NCI-H2171 treated with DMSO at 0.1 percent for 48 hours (cell line): ENCODE results near the gene IQCC.

Experiments
- DNase-seq: peaks from one replicate; lab custom pipeline; 2025; lab: John Stamatoyannopoulos, UW

Gene IQCC

DNA sequence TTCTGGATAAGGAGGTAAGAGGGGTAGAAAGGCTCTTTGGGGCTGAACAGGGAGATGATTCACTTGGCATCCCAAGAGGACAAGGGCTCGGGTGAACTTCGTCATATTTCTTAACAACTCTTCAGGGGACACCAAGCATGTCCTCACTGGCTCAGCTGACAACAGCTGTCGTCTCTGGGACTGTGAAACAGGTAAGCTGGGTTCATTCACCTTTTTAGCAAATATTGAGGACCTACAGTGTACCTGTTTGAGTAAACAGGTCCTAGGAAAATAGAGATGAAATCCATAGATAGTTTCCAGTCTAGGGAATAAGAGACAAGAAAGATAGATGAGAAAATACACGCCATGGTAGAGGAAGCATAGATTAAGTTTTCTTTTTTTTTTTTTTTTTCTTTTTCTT is 18.8 kb downstream of the IQCC start:
- DNase-seq: no peak

DNA sequence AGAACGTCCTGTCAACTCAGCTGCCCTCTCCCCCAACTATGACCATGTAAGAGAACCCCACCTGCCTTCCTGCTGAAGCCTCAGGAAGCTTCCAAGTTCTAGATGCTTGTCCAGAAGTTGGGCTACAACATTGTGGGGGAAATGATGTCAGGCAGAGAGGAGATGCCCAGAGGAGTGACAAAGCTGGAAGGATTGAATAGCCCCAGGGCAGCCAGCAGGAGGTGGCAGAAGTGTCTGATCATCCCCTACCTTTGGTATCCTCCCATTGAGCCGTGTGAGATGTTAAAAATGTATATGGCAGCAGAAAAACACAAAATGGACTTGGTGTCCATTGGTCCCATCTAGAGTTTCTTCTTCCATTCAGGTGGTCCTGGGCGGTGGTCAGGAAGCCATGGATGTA is 23.3 kb downstream of the IQCC start:
- DNase-seq: no peak

DNA sequence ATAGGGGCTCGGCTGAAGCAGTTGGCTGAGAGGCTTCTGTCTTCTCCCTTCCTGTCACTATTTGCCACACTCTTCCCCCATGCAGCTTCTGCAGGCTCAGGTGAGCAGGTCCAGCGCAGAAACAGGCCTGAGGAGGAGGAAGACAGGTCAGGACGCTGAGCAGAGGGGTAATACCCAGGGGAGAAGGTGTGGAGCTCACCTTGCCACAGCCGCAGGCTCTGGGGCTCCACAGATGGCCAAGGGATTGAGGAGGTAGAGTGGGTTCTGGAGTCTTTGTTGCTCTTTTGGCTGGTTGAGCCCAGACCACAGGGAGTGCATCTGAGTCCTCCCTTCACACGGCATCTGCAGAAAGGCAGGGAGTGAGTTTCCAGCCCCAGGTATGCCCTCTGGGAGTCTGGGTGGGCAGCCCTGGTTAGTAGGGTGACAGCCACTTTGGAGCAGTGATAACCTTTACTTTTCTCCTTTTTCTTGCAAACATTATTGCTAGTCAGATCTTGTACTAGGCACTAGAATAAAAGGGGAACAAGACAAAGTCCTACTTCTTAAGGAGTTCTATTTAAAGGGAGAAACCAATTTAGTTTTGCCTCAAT is 26.5 kb downstream of the IQCC start:
- DNase-seq: no peak

DNA sequence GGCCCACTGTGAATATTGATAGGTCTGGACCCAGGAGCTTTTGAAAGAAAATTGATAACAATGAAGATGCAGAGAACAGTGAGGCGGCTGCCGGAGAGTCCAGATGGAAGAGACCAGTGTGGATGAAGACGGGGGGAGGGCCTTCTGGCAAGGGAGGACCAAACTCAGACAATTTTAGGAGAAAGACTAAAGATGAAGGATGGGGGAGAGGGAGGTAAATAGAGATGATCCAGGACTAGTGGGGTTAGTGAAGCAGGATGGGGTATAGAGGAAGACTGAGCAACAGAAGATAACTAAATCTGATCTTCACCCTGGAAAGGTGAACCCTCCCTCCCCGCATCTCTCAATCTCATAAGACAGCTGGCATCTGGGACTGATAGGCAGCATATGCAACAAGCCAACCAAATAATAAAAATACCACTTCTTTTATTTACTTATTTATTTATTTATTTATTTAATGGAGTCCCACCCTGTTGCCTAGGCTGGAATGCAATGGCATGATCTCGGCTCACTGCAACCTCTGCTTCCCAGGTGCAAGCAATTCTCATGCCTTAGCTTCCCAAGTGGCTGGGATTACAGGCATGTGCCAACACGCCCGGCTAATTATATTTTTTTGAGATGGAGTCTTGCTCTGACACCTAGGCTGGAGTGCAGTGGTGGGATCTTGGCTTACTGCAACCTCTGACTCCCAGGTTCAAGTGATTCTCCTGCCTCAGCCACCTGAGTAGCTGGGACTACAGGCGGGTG is 27.3 kb downstream of the IQCC start:
- peak; percentile 81 for DNase-seq

DNA sequence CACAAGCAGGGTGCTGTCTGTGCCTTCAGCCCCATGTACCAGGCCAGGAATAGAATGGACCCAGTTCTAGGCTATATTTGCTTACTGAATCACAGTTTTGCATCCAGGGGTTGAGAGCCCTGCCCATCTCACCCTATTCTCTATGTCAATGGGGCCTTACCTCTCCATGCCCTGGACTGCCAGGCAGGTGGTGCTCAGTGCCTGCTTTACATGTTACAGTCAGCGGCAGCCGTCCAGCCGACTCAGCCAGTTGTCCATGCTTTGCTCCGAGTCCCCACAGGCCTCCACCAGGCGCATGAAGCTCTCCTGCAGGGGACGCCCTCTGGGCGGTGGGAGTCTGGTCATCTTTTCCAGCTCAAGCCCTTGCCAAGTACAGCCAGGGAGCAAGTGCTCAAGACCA is 29.3 kb downstream of the IQCC start:
- DNase-seq: no peak

DNA sequence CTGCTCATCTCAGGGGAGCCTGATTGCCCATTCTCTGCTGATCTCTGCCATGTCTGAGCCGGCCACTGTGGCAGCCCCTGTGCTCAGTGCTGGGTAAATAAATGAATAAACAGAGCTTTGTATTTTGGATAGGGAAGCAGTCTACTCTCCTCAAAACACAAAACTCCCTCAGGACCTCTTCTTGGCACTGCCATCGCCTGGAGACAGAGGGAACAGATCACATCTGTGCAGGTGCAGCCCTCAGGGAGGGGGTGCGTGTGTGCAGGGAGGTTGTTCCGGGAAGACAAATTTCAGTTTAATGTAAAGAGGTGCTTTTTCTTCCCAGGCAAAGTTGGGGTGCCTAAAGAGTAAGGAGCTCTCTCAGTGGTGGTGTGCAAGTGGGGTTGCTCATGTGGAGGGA is 33.9 kb downstream of the IQCC start:
- peak; percentile 88 for DNase-seq

DNA sequence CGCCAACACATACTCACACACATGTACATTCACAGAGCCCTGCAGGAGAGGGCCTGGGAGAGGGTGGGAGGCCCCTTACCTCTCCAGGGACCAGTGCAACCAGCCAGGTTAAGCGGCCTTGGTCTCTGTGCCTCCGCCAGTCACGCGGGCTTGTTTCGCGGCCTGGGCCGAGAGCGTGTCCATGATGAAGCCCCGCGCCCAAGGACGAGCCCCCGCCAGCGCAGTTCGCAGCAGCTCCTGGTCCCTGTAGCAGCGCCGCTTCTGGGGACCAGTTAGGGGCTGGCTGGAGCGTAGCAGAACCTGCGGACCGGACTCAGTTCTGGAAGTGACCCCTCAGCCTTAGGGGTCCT is 34.3 kb downstream of the IQCC start:
- DNase-seq: peak; percentile 79

DNA sequence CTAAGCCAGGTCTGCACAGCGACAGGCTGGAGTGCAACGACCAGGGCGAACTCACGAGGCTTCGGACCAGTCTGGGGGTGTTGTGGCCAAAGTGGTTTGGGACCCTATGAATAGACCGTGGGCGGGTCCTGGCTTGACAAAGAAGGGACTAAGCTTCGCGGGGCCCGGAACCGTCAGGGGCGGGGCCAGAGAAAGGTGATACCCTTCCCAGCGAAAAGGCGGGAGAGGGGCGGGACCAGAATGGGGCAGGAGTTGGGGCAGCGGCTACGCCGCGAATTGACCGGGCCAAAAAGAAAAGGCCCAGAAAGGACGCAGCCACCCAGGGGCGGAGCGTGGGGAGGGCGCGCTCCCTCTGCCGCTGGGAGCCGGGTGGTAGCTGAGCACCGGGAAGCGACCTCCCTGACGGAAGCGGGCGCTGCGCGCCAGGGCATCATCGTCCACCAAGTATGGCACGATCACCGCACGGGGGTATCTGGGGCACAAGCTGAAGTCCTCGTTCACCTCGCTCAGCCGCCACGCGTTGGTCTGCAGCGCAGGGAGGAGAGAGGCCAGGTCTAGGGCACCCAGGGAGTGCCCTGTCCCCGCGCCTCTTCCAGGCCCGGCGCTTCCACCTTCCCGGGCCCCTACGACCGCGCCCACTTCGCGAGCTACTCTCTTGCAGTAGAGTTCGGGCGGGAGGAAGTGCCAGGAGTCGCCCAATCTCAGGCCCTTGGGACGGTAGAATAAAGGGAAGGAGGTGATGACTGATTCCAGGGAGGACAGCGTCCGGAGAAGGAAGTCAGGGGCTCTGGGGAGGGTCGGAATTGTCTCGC is 34.9 kb downstream of the IQCC start:
- peak; percentile 77 for DNase-seq

DNA sequence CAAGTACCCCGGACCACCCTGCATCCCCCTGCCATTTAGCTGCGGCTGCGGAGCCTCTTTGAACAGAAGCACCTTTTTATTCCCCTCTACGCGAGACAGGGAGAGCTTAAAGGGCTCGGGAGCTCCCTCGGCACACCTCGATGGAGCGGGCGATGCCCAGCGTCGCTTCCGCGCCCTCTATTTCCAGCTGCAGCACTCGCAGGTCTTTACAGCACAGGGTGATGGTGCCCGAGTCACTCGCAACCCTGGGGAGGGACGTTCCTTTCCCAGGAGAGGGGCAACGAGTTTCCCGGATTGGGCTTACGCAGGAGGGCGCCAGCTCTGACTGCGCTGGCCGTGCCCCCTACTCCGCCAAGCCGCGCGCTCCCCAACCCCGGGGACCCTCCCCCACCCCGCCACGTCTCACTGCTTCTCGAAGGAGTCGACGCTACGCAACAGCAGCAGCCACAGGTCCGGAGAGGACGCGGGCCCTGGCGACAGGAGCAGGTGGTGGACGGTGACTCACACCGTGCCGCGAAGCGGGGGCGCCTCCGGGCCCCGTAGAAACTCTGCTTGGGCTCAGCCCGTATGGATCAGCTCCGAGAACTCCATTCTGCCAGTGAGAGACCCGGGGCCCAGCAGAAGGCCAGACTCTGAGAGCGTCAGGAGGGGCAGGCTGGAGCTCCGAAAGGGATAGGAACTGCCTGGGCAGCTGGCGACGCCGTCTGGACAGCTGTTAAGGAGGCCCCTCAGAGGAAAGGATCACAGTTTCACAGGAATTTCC is 35.7 kb downstream of the IQCC start:
- peak; percentile 64 for DNase-seq

DNA sequence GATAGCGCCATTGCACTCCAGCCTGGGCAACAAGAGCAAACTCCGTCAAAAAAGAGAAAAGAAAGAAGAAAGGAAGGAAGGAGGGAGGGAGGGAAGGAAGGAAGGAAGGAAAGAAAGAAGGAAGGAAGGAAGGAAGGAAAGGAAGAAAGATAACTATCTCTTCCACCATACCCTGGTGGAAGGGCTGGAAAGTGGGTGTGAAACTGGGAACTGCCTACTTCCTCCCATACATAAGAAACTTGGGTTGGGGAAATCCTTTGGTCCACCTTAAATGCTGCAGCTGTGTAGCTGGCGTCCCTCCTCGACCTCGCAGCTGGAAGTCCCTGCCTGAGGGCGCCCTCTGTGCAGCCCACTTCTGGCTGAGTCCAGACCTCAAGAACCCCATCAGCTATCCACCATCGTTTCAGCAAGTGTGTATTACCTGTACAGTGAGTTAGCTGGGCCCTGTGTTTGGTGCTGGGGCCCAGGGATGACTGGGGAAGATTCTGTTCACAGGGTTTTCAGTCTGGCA is 36.9 kb downstream of the IQCC start:
- DNase-seq: no peak

DNA sequence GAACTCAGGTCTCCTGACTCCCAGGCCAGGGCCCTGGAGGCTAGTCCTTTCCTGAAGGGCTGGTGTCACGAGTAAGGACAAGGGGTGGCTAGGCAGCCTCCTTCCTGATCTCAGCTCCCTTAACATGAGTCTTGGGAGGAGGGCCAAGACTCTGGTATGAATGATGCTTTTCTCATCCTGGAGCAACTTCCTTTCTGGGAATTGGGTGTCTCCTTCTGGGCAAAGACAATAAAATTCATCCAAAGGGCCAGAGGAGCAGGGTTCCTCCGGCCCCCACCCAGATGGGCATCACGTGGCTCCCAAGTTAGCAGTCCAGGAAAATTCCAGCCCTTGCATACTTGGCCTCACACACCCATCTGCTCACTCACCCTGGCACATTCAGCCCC is 41.4 kb downstream of the IQCC start, which contains the start of gene FAM167B:
Gene FAM167B (plus strand): TSS at position 335 of the 386 bp plus-strand sequence. CDS start 200 bp downstream, outside the sequence.
- DNase-seq: no peak

DNA sequence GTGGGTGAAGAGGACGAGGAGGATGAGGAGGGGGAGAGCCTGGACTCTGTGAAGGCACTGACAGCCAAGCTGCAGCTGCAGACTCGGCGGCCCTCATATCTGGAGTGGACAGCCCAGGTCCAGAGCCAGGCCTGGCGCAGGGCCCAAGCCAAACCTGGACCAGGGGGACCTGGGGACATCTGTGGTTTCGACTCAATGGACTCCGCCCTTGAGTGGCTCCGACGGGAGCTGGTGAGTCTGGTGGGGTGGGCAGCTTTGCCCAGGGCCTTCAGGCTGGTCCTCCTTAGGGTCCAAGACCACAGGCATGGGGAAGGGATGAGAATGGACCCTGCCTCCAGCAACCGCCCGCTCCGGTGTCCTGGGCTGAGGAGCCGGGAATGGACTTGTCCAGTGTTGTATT is 42.0 kb downstream of the IQCC start:
- DNase-seq: no peak

DNA sequence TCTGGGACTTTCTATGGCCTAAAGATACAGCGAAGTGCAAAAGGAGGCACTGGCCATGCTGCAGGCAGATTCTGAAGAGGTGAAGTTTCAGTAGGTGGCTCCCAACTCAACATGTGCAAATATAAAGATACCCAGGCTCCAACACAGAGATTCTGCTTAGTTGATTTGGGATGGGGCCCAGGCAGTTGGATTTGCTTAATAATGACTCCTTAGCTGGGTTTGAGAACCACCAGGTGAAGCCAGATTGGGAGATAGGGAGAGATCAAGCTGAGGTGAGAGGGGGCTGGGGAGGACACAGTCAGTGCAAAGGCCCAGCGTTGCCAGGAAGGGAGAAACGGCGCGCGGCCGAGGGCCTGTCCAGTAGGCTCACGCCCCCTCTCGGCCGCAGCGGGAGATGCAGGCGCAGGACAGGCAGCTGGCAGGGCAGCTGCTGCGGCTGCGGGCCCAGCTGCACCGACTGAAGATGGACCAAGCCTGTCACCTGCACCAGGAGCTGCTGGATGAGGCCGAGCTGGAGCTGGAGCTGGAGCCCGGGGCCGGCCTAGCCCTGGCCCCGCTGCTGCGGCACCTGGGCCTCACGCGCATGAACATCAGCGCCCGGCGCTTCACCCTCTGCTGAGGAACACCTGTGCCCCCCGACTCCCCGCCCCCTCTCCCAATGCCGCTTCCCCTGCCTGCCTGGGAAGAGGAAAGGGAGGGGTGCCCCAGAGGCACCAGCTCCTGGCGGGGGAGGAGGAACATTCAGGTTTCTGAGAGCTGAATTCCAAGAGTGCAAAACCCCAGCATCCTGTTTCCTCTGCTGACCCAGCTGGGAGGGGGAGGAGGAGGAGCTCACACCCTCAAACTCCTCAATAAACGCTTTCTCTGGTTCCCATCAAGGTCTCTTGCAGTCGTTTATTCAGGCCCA is 42.8 kb downstream of the IQCC start:
- peak; percentile 83 for DNase-seq

DNA sequence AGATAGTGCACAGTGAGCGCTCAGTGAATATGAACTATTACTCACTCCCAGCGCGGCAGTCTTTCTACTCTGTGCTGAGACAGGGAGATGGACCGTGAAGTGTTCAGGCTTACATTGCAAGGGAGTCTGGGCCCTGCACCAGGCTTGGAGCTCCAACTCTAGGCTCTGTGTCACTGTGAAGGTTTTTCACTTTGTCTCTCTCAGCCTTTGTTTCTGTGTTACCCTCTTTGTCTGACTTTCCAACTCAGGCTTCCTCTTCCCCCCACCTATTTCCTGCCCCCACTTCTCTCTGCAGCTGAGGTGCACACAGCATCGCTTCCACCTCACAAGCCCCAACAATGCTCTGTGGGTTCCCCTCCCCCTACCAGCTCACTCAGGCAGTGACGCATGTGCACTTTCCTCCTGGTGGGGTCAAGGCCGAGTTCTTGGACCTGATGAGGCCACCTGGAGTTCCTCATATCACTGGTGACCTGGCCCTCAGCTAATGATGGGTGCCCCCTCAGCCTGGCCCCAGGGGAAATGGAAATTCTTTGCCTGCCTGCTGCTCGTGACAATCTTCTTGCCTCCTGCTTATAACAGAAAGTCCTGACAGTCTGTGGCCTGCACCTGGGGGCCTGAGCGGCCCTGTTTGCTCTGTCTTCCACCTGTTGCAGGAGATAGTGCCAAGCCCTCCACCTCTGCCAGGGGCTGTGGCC is 44.5 kb downstream of the IQCC start:
- DNase-seq: no peak

DNA sequence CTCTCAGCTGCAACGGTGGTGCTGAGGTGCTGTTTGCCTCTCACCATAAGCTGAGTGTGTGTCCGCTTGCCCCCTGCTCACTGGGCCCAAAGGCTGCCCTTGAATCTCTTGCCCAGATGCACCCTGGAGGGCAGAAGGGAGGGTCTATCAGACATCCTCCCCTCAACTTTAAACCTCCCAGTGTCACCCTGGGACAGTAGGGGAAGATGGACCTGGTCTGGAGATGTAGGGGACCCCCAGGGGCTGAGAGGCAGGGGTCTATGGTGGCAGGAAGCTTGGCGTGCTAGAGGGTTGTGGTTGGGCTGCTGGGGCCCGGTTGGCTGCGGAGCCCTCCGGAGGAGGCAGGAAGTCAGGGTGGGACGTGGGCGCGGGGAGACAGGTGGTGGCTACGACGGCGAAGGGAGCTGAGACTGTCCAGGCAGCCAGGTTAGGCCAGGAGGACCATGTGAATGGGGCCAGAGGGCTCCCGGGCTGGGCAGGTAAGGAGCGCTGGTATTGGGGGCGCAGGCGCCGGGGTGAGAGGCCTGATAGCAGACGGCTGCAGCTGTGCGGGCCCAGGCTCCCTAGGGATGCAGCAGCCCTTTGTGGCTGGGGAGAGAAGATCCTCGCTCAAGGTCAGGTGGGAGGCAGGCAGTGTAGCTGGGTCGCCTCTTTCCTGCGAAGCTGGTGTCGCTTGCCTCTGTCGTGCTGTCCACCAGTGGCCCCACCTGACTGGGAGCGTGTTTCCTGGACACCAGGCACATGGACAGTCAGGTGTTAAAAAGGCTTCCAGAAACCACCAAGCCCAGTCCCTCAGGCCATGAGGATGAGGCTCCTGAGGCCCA is 45.6 kb downstream of the IQCC start, which contains the start of gene LCK:
Gene LCK (plus strand): TSS at position 373 of the 824 bp plus-strand sequence. CDS start 23,065 bp downstream, outside the sequence.
- DNase-seq: no peak

DNA sequence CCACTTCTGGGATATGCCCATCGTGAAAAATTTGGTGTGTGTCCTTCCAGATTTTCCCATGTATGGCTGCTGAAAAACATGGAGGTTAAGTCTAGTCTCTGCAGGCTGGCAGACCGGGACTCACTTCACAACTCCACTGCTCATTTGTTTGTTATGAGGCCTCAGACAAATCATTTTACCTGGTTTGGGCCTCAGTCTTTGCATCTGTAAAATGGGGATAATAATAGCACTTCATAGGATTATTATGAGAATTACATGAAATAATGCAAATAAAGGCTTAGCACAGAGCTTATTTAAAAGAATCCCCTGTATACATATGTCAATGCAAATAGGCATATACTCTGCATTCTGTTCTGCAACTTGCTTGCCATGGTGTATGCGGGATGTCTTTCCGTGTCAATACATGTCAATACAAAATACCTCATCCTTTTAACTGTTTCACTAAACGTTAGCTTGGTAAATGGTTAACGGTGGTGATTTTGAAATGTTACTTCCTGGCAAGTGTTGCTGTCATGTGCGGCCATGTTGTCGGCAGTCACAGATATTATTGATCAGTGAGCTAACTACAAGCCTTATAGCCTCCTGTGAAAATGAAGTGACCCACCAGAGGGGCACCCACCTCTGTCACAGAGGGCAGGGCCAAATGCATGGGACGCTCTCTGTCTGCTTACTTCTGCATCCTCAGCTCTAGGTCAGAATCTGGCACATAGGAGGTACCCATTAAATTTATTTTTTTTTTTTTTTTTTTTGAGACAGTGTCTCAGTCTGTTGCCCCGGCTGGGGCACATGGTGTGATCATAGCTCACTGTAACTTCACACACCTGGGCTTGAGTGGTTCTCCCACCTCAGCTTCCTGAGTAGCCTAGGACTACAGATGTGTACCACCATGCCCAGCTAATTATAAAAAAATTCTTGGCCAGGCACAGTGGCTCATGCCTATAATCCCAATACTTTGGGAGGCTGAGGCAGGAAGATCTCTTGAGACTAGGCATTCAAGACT is 49.9 kb downstream of the IQCC start:
- no peak for DNase-seq

DNA sequence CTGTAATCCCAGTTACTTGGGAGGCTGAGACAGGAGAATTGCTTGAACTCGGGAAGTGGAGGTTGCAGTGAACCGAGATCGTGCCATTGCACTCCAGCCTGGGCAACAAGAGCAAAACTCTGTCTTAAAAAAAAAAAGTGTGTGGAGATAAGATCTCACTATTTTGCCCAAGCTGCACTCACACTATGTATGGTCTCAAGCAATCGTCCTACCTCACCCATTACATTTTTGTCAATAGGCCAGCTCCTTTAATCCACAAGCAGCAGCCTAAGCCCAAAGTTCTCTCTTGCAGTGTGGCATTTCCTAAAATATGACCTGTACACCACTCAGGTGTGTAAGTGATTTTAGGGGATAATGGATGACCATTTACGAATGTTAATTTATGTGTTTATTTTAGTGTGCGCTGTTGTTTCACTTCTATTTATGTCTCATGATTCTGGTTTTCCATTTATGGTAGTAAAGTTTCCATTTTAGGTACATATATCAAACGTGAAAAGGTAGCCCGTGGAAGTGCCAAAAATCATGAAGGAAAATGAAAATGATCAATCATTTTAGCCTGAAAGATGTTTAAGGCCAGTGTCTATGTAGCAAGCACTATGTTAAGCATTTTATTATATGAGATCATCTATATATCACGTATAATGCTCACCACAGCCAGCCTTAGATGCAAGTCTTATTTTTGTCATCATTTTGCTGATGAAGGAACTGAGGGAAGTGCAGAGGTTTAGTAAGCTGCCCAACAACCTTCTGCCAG is 51.2 kb downstream of the IQCC start:
- DNase-seq: no peak

DNA sequence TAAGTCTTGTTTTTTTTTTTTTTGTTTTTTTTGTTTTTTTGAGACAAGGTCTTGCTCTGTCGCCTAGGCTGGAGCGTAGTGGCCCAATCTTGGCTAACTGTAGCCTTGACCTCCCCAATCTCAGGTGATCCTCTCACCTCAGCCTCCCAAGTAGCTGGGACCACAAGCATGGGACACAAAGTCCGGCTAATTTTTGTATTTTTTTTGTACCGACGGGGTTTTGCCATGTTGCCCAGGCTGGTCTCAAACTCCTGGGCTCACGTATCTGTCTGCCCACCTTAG is 51.7 kb downstream of the IQCC start:
- no peak for DNase-seq
